ENCODE data around the gene TFE3.
A peak's percentile ranks its signal among the peaks of the same experiment; 100 is the strongest.

Gene TFE3

DNA sequence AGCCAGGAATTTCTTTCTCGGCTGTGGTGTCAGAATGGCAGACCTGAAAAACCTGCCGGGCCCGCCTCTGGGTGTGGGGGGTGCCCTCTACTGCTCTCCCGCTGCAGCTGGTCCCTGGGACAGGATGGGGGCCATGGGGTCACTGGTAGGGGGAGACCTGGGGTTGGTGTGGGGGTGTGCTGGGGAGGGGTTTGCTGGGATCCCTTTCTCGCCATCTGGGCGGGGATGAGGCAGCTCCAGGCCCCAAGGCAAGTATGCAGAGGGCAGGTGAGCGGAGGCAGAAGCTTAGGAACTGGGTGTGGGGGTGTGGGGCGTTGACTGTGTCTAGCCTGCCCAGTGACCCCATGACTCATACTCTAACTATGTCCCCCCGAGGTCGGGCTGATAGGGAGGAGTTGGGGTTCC is 16.5 kb upstream of the TFE3 start:
- no peak for DNase-seq

GRCh38 chrX:49059201-49059600 is 16.0 kb upstream of the TFE3 start:
- no peak for DNase-seq

- no peak for DNase-seq
Observed at GRCh38 chrX:49058794-49059193, 15.6 kb upstream of the TFE3 start, which contains the start of gene CCDC120. CCDC120 (plus strand) TSS chrX:49058999; CDS start chrX:49062042, 3,043 bp downstream.

- no peak for DNase-seq
Observed at GRCh38 chrX:49054073-49054762, 11.1 kb upstream of the TFE3 start.

GRCh38 chrX:49053223-49054072 is 10.3 kb upstream of the TFE3 start:
- peak; percentile 77 for DNase-seq

GRCh38 chrX:49043987-49044281 is 777 bp upstream of the TFE3 start:
- no peak for DNase-seq

DNA sequence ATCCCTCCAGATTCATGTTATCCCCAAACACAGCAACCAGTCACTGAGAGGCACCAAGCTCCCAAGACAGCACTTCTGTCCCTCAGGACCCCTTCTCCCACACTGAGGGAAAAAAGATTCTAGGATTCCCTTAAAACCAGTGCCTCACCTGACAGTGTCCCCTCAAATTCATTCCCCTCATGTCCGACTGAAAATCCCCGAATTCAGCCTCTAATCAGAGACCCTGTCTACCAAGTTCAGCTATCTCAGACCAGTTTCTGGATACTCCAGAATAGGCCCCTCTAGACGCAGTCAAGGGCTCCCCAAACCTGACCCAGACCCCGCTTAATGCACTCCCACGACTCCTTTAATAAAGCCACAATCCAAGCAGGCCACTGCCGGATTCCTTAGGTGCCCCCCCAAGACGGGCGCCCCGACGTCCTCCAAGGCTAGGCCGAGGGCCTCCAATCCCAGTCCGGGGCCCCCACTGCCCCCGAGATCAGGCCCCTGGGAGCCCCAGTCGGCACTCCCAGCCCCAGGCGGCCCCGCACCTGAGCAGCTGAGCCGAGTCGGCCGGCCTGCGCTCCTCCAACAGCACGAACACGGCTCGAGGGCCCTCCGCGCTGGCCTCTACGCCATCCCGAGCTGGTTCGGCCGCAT is 457 bp downstream of the TFE3 start:
- DNase-seq: no peak

GRCh38 chrX:49041744-49042580 is 1.2 kb downstream of the TFE3 start:
- no peak for DNase-seq

DNA sequence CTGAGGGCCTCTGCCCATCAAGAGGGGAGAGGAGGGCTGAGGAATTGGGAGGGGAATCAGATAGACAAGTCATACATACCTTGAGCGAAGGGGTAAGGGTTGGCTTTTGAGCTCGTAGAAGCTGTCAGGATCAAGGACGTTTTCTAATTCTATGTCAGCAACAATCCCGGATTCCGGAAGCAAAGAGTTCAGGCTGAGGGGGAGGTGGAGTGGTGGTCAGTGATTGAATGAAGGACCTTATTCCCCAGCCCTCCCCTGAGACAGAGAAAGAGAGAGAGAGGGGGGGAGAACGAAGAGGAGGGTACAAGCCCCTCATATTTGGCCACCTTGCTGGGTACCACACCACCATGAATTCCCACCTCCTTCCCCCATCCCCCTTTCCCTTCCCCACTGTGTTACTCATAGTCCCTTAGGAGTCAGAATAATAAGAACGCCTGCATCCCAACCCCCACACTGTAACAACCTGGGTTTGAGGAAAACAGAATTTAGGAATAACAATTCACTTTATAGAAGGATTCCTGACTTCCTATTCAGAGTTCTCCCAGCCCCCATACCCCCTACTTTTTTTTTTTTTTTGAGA is 2.7 kb downstream of the TFE3 start:
- DNase-seq: no peak

GRCh38 chrX:49039598-49040375 is 3.4 kb downstream of the TFE3 start:
- DNase-seq: peak; percentile 1

- no peak for DNase-seq
Observed at GRCh38 chrX:49037883-49038475, 5.2 kb downstream of the TFE3 start.

GRCh38 chrX:49030283-49030682 is 12.9 kb downstream of the TFE3 start:
- no peak for DNase-seq

GRCh38 chrX:49029876-49030275 is 13.3 kb downstream of the TFE3 start:
- no peak for DNase-seq

DNA sequence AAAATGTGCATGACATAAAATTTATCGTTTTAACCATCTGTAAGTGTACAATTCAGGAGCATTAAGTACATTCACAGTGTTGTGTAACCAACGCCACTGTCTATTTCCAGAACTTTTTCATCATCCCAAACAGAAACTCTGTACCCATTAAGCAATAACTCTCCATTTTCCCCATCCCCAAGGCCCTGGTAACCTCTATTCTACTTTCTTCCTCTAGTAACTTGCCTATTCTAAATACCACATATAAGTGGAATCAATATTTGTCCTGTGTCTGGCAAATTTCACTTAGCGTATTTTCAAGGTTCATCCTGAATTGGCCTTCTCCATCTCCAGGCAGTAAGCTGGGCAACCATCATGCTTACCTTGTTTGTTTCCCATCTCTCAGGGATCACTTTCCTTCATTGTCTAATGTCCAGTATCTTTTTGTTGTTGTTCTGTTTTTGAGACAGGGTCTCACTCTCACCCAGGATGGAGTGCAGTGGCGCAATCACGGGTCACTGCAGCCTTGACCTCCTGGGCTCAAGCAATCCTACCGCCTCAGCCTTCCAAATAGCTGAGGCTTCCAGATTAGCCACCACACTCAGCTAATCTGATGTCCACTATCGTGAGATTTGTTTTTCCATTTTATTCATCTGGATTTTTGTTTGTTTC is 23.4 kb downstream of the TFE3 start:
- no peak for DNase-seq

DNA sequence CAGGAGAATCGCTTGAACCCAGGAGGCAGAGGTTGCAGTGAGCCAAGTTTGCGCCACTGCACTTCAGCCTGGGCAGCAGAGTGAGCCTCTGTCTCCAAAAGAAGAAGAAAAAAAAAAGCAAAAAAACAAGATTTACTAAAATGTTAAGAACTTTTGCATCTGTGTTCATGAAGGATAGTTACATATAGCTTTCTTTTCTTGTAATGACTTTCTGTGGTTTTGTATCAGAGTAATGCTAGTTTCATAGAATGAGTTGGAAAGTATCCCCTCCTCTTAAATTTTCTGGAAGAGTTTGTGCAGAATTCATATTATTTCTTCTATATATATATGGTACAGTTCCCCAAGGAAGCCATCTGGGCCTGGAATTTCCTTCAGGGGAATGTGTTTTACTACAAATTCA is 24.1 kb downstream of the TFE3 start:
- DNase-seq: no peak

DNA sequence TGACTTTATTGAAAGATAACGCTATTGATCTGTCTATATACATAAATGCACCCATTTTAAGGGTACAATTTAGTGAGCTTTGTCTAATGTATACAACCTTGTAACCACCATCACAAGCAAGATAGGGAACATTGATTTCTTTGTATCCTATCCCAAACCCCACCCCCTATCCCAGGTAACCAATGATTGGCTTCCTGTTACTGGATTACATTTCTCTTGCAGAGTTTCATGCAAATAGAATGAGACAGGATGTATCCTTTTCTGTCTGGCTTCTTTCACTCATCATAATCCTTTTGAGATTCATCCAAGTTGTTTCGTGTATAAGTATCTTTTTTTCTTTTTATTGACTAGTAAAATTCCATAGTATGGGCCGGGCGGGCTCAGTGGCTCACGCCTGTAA is 39.5 kb downstream of the TFE3 start:
- DNase-seq: no peak

GRCh38 chrX:49002091-49002935 is 40.8 kb downstream of the TFE3 start, which contains the start of gene GRIPAP1:
GRIPAP1 (minus strand) TSS chrX:49002264; CDS start chrX:49002229, 35 bp downstream.
- peak; percentile 81 for DNase-seq

DNA sequence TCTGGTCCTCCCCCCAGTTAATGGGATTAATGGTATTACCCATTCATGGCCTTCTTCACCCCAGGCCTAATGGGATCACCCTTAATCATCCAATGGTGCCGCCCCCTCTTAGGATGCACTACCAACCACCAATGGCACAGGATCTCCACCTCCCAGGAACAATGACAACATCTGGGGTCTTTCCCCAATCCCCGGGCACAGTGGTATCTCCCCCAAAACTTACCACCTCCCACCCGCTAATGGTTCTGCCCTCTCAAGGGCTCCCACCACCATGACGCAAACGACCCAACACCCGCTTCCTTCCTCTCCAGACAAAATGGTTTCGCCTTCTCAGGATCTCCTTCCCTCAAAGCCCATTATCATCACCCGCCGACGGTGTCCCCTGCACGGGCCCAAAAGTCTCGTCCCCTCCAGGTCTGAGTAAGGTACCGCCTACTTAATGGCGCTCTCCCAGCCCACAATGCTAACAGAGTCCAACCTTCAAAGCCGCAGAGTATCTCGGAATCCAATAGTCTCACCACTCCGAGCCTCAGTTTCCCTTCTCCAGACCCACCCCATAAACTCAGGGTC is 41.6 kb downstream of the TFE3 start:
- DNase-seq: peak; percentile 37

DNA sequence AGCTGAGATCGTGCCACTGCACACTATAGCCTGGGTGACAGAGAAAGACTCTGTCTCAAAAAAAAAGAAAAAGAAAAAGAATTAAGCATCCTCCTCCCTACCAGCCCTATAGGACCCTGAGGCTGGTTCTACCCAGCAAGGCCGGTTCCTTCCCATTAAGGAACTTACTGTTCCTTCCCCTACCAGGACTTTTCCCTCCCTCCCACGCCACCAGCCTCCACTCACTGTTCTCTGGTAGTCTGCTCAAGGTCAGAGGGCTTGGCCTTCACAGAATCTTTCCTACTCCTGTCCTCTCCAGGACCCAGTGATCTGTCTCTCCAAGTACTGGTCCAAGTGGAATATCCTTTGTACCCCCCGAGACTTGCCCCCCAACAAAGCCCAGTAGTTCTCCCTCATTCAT is 42.5 kb downstream of the TFE3 start:
- DNase-seq: no peak
